Upper lobe of left lung (tissue), 4 donors: ENCODE data around the gene EEIG1.

Experiments used
- POLR2A ChIP-seq, 4 donors: fragments of 450-650 bp; IDR thresholded peaks; one replicate each; pipeline ENCODE4 v1.5.1; 2016 to 2017; ENCODE audit warnings: antibody characterized with exemption in 4 of 4, mild to moderate bottlenecking in 2 of 4
- TF ChIP-seq, protein P1 (sequence below), 6 experiments: fragments of 450-650 bp in 4 of 6; fragments of 200-600 bp in 2 of 6; sonication (generic) in 2 of 6; IDR thresholded peaks; one replicate each; pipeline ENCODE4 v1.5.1; 2016 to 2019; ENCODE audit warnings: antibody characterized with exemption in 6 of 6

DNA sequence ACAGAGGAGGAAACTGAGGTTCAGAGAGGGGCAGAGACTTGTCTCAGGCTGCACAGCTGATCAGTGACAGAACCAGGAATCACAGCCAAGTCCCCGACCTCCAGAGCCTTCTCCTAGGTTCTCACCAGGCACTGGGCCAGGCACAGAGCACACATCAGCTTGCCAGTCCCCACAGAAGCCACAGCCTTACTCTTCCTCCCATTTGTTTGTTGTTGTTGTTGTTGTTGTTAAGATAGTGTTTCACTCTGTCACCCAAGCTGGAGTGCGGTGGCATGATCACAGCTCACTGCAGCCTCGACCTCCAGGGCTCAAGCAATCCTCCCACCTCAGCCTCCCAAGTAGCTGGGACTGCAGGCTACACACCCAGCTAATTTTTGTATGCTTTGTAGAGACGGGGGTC is 44.9 kb upstream of the EEIG1 start:
- TF ChIP-seq, protein P1, sequence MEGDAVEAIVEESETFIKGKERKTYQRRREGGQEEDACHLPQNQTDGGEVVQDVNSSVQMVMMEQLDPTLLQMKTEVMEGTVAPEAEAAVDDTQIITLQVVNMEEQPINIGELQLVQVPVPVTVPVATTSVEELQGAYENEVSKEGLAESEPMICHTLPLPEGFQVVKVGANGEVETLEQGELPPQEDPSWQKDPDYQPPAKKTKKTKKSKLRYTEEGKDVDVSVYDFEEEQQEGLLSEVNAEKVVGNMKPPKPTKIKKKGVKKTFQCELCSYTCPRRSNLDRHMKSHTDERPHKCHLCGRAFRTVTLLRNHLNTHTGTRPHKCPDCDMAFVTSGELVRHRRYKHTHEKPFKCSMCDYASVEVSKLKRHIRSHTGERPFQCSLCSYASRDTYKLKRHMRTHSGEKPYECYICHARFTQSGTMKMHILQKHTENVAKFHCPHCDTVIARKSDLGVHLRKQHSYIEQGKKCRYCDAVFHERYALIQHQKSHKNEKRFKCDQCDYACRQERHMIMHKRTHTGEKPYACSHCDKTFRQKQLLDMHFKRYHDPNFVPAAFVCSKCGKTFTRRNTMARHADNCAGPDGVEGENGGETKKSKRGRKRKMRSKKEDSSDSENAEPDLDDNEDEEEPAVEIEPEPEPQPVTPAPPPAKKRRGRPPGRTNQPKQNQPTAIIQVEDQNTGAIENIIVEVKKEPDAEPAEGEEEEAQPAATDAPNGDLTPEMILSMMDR (IDR thresholded peaks at IDR 0.05) = no peak
- no peak for TF ChIP-seq POLR2A (IDR thresholded peaks at IDR 0.05)
